WTC11 (cell line): Measurements from ENCODE around the gene PRKRA. TPM values are rescaled to one million over a fixed set of nuclear protein-coding genes. Genes with fewer than 3 reads are reported as not detected.

Experiments
- ATAC-seq: fragments of 200-7000 bp; cut with Tn5 transposase; 2 replicates; pipeline ENCODE4 v1.10.0; 2021; ENCODE audit warnings: mild to moderate bottlenecking, moderate library complexity
- CTCF ChIA-PET: fragments of 300-600 bp; sonication (Branson Sonifier 250); formaldehyde crosslinking; loops from one replicate; lab custom pipeline; 2021; ENCODE audit warnings: antibody characterized with exemption; lab: Charles Lee
- POLR2A ChIA-PET: fragments of 350-600 bp; sonication (Branson Sonifier 250); formaldehyde crosslinking; loops from one replicate; lab custom pipeline; 2021; ENCODE audit warnings: antibody characterized with exemption; lab: Charles Lee
- DNase-seq: peaks from one replicate; pipeline ENCODE4 v3.0.0; 2021; ENCODE audit warnings: low spot score
- H3K27ac Mint-ChIP-seq: 2 replicates; pipeline ENCODE4 v1.8.0; 2021; ENCODE audit warnings: mixed read lengths
- H3K27me3 Mint-ChIP-seq: 2 replicates; pipeline ENCODE4 v1.8.0; 2021; ENCODE audit warnings: low read depth, mild to moderate bottlenecking, moderate library complexity, mixed read lengths
- H3K36me3 Mint-ChIP-seq: 2 replicates; pipeline ENCODE4 v1.8.0; 2021; ENCODE audit warnings: mixed read lengths
- H3K4me1 Mint-ChIP-seq: 2 replicates; pipeline ENCODE4 v1.8.0; 2022; ENCODE audit warnings: mixed read lengths
- H3K4me3 Mint-ChIP-seq: 2 replicates; pipeline ENCODE4 v1.8.0; 2021; ENCODE audit warnings: mild to moderate bottlenecking, moderate library complexity, mixed read lengths
- H3K9me3 Mint-ChIP-seq: 2 replicates; pipeline ENCODE4 v1.8.0; 2021; ENCODE audit warnings: mixed read lengths
- CREB1 ChIP-seq: sonication (generic); formaldehyde crosslinking; IDR thresholded peaks from 2 replicates; pipeline ENCODE4 v1.8.0; 2023; ENCODE audit warnings: mild to moderate bottlenecking, missing genetic modification reagents
- EMX1 ChIP-seq: fragments of 250-450 bp; sonication (Bioruptor Pico); IDR thresholded peaks from 2 replicates; pipeline ENCODE4 v1.8.0; 2021; ENCODE audit warnings: mild to moderate bottlenecking
- GTF2I ChIP-seq: fragments of 250-450 bp; sonication (Bioruptor Pico); conservative IDR thresholded peaks from 2 replicates; pipeline ENCODE4 v1.4.0; 2021; ENCODE audit warnings: mild to moderate bottlenecking
- HMGA2 ChIP-seq: fragments of 250-450 bp; sonication (Bioruptor Pico); IDR thresholded peaks from 2 replicates; pipeline ENCODE4 v1.4.0; 2021; ENCODE audit warnings: mild to moderate bottlenecking, moderate library complexity
- JAZF1 ChIP-seq: fragments of 250-450 bp; sonication (Bioruptor Pico); IDR thresholded peaks from 2 replicates; pipeline ENCODE4 v1.9.0; 2021; ENCODE audit warnings: moderate library complexity, mild to moderate bottlenecking, inconsistent platforms
- KAT7 ChIP-seq: sonication (generic); formaldehyde crosslinking; IDR thresholded peaks from 2 replicates; pipeline ENCODE4 v1.8.1; 2023; ENCODE audit warnings: missing genetic modification reagents, mild to moderate bottlenecking, borderline replicate concordance
- NFATC4 ChIP-seq: fragments of 250-450 bp; sonication (Bioruptor Pico); IDR thresholded peaks from 2 replicates; pipeline ENCODE4 v1.9.0; 2021; ENCODE audit warnings: mild to moderate bottlenecking
- NR2C2 ChIP-seq: sonication (generic); formaldehyde crosslinking; IDR thresholded peaks from 2 replicates; pipeline ENCODE4 v1.8.0; 2022; ENCODE audit warnings: mild to moderate bottlenecking, missing genetic modification reagents
- NR3C1 ChIP-seq: sonication (generic); formaldehyde crosslinking; conservative IDR thresholded peaks from 2 replicates; pipeline ENCODE4 v1.8.1; 2023; ENCODE audit warnings: low read depth, mild to moderate bottlenecking, missing genetic modification reagents
- OVOL2 ChIP-seq: fragments of 250-450 bp; sonication (Bioruptor Pico); IDR thresholded peaks from 2 replicates; pipeline ENCODE4 v1.9.0; 2021; ENCODE audit warnings: mild to moderate bottlenecking, borderline replicate concordance
- SMAD3 ChIP-seq: sonication (generic); formaldehyde crosslinking; IDR thresholded peaks from 2 replicates; pipeline ENCODE4 v1.8.0; 2022; ENCODE audit warnings: missing genetic modification reagents, mild to moderate bottlenecking, borderline replicate concordance
- TEAD1 ChIP-seq: sonication (generic); formaldehyde crosslinking; IDR thresholded peaks from 2 replicates; pipeline ENCODE4 v1.8.0; 2022; ENCODE audit warnings: mild to moderate bottlenecking, missing genetic modification reagents
- TP53 ChIP-seq: sonication (generic); formaldehyde crosslinking; IDR thresholded peaks from 2 replicates; pipeline ENCODE4 v1.8.1; 2023; ENCODE audit warnings: mild to moderate bottlenecking, missing genetic modification reagents
- ZNF121 ChIP-seq: sonication (generic); formaldehyde crosslinking; IDR thresholded peaks from 2 replicates; pipeline ENCODE4 v1.8.0; 2023; ENCODE audit warnings: missing genetic modification reagents
- ZNF263 ChIP-seq: sonication (generic); formaldehyde crosslinking; IDR thresholded peaks from 2 replicates; pipeline ENCODE4 v1.8.1; 2022; ENCODE audit warnings: low read depth, mild to moderate bottlenecking, moderate library complexity, missing genetic modification reagents
- ZNF416 ChIP-seq: fragments of 250-450 bp; sonication (Bioruptor Pico); IDR thresholded peaks from 2 replicates; pipeline ENCODE4 v1.9.0; 2021; ENCODE audit warnings: mild to moderate bottlenecking, inconsistent platforms
- ZNF671 ChIP-seq: fragments of 250-450 bp; sonication (Bioruptor Pico); IDR thresholded peaks from 2 replicates; pipeline ENCODE4 v1.8.0; 2021; ENCODE audit warnings: mild to moderate bottlenecking
- total RNA-seq: library from RNA; stranded (reverse); gene quantifications from 3 replicates; pipeline ENCODE4 v1.2.3, GENCODE V29; 2021
- TF ChIP-seq, protein P1 (sequence below): sonication (generic); formaldehyde crosslinking; IDR thresholded peaks from 2 replicates; pipeline ENCODE4 v1.8.1; 2023; ENCODE audit warnings: mild to moderate bottlenecking, missing genetic modification reagents, moderate library complexity
- TF ChIP-seq, protein P2 (sequence below): sonication (generic); formaldehyde crosslinking; IDR thresholded peaks from 2 replicates; pipeline ENCODE4 v1.8.1; 2023; ENCODE audit warnings: mild to moderate bottlenecking, missing genetic modification reagents, moderate library complexity
- TF ChIP-seq, protein P3 (sequence below): sonication (generic); formaldehyde crosslinking; IDR thresholded peaks from 2 replicates; pipeline ENCODE4 v1.8.1; 2022; ENCODE audit warnings: mild to moderate bottlenecking, moderate library complexity, missing genetic modification reagents
- TF ChIP-seq, protein P4 (sequence below): sonication (generic); formaldehyde crosslinking; IDR thresholded peaks from 2 replicates; pipeline ENCODE4 v1.8.1; 2022; ENCODE audit warnings: low read depth, mild to moderate bottlenecking, moderate library complexity, missing genetic modification reagents, borderline replicate concordance
- TF ChIP-seq, protein P5 (sequence below): sonication (generic); formaldehyde crosslinking; IDR thresholded peaks from 2 replicates; pipeline ENCODE4 v1.8.0; 2023; ENCODE audit warnings: missing genetic modification reagents
- TF ChIP-seq, protein P6 (sequence below): fragments of 250-450 bp; sonication (Bioruptor Pico); IDR thresholded peaks from 2 replicates; pipeline ENCODE4 v1.9.0; 2021; ENCODE audit warnings: mild to moderate bottlenecking
- TF ChIP-seq, protein P7 (sequence below): sonication (generic); formaldehyde crosslinking; IDR thresholded peaks from 2 replicates; pipeline ENCODE4 v1.8.1; 2023; ENCODE audit warnings: mild to moderate bottlenecking, moderate library complexity, missing genetic modification reagents
- TF ChIP-seq, protein P8 (sequence below): sonication (generic); formaldehyde crosslinking; IDR thresholded peaks from 2 replicates; pipeline ENCODE4 v1.8.0; 2022; ENCODE audit warnings: missing genetic modification reagents
- TF ChIP-seq, protein P9 (sequence below): sonication (generic); formaldehyde crosslinking; conservative IDR thresholded peaks from 2 replicates; pipeline ENCODE4 v1.8.1; 2022; ENCODE audit warnings: mild to moderate bottlenecking, missing genetic modification reagents

Gene PRKRA
- total RNA-seq, 1 experiment from 2014 or later: 55.4 TPM

DNA sequence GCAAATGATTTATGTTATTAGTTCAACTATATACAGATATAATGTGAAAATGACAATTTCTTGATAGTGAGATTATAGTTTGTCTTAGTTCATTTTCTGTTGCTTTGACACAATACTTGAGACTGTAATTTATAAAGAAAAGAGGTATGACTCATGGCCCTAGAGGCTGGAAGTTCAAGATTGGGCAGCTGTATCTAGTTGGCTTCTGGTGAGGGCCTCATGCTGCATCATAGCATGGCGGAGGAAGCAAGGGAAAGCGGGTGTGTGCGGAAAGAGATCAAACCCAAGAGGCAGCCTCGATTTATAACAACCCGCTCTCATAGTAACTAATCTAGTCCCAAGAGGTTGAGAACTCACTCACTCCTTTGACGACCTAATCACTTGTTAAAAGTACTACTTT is 40.6 kb upstream of the PRKRA start:
- no peak for ATAC-seq
- Mint-ChIP-seq H3K4me3 (no peak overlapping the region), H3K4me1 (no peaks in the 10 kb centered on the region), H3K27ac (no peak overlapping the region), H3K9me3 (no peaks in the 10 kb centered on the region), H3K36me3 (peaks cover 25% of the 10 kb centered on the region), H3K27me3 (no peaks in the 10 kb centered on the region)
- ChIA-PET POLR2A (no interaction called here), CTCF (no interaction called here)
- no peak for DNase-seq
- no peak for TF ChIP-seq NR2C2 (CRISPR knock-in tag)
- TF ChIP-seq, protein P1, sequence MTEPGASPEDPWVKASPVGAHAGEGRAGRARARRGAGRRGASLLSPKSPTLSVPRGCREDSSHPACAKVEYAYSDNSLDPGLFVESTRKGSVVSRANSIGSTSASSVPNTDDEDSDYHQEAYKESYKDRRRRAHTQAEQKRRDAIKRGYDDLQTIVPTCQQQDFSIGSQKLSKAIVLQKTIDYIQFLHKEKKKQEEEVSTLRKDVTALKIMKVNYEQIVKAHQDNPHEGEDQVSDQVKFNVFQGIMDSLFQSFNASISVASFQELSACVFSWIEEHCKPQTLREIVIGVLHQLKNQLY (CRISPR knock-in tag): no peak
- TF ChIP-seq, protein P2, sequence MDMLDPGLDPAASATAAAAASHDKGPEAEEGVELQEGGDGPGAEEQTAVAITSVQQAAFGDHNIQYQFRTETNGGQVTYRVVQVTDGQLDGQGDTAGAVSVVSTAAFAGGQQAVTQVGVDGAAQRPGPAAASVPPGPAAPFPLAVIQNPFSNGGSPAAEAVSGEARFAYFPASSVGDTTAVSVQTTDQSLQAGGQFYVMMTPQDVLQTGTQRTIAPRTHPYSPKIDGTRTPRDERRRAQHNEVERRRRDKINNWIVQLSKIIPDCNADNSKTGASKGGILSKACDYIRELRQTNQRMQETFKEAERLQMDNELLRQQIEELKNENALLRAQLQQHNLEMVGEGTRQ: no peak
- TF ChIP-seq JAZF1 (CRISPR knock-in tag): no peak
- no peak for TF ChIP-seq NFATC4
- TF ChIP-seq ZNF671 (CRISPR knock-in tag): no peak
- TF ChIP-seq CREB1 (CRISPR knock-in tag): no peak
- no peak for TF ChIP-seq EMX1 (CRISPR knock-in tag)
- no peak for TF ChIP-seq GTF2I

DNA sequence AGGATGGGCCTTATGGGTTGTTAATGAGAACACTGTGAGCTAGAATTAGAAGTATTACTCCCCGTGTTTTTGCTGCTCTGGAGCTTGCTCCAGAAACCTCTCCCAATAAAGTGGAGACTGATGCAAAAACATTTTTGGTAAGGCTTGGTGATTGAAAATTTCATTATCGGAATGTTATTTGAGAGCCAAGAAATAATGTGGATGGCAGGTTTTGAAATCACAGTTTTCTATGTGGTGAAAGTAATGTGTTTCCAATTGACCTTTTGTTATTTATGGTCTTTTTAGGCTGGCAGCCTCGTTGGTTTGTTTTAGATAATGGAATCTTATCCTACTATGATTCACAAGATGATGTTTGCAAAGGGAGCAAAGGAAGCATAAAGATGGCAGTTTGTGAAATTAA is 34.4 kb upstream of the PRKRA start:
- peaks cover 3% of the 10 kb centered on the region for H3K36me3 Mint-ChIP-seq
- H3K27me3 Mint-ChIP-seq: no peaks in the 10 kb centered on the region
- TF ChIP-seq OVOL2 (no peak), NR2C2 (CRISPR knock-in tag) (no peak), ZNF263 (CRISPR knock-in tag) (no peak), SMAD3 (CRISPR knock-in tag) (no peak), ZNF416 (no peak), ZNF671 (CRISPR knock-in tag) (no peak), ZNF121 (CRISPR knock-in tag) (no peak), TEAD1 (no peak), KAT7 (CRISPR knock-in tag) (no peak), TP53 (CRISPR knock-in tag) (no peak), NR3C1 (CRISPR knock-in tag) (no peak), HMGA2 (CRISPR knock-in tag) (no peak), JAZF1 (CRISPR knock-in tag) (no peak)
- TF ChIP-seq, protein P3, sequence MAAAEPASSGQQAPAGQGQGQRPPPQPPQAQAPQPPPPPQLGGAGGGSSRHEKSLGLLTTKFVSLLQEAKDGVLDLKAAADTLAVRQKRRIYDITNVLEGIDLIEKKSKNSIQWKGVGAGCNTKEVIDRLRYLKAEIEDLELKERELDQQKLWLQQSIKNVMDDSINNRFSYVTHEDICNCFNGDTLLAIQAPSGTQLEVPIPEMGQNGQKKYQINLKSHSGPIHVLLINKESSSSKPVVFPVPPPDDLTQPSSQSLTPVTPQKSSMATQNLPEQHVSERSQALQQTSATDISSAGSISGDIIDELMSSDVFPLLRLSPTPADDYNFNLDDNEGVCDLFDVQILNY (CRISPR knock-in tag): no peak
- TF ChIP-seq, protein P4, sequence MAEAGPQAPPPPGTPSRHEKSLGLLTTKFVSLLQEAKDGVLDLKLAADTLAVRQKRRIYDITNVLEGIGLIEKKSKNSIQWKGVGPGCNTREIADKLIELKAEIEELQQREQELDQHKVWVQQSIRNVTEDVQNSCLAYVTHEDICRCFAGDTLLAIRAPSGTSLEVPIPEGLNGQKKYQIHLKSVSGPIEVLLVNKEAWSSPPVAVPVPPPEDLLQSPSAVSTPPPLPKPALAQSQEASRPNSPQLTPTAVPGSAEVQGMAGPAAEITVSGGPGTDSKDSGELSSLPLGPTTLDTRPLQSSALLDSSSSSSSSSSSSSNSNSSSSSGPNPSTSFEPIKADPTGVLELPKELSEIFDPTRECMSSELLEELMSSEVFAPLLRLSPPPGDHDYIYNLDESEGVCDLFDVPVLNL (CRISPR knock-in tag): no peak
- TF ChIP-seq, protein P5, sequence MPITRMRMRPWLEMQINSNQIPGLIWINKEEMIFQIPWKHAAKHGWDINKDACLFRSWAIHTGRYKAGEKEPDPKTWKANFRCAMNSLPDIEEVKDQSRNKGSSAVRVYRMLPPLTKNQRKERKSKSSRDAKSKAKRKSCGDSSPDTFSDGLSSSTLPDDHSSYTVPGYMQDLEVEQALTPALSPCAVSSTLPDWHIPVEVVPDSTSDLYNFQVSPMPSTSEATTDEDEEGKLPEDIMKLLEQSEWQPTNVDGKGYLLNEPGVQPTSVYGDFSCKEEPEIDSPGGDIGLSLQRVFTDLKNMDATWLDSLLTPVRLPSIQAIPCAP (CRISPR knock-in tag): no peak
- TF ChIP-seq, protein P6, sequence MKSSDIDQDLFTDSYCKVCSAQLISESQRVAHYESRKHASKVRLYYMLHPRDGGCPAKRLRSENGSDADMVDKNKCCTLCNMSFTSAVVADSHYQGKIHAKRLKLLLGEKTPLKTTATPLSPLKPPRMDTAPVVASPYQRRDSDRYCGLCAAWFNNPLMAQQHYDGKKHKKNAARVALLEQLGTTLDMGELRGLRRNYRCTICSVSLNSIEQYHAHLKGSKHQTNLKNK (CRISPR knock-in tag): no peak
- TF ChIP-seq, protein P7, sequence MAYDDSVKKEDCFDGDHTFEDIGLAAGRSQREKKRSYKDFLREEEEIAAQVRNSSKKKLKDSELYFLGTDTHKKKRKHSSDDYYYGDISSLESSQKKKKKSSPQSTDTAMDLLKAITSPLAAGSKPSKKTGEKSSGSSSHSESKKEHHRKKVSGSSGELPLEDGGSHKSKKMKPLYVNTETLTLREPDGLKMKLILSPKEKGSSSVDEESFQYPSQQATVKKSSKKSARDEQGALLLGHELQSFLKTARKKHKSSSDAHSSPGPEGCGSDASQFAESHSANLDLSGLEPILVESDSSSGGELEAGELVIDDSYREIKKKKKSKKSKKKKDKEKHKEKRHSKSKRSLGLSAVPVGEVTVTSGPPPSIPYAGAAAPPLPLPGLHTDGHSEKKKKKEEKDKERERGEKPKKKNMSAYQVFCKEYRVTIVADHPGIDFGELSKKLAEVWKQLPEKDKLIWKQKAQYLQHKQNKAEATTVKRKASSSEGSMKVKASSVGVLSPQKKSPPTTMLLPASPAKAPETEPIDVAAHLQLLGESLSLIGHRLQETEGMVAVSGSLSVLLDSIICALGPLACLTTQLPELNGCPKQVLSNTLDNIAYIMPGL (CRISPR knock-in tag): no peak
- TF ChIP-seq, protein P8, sequence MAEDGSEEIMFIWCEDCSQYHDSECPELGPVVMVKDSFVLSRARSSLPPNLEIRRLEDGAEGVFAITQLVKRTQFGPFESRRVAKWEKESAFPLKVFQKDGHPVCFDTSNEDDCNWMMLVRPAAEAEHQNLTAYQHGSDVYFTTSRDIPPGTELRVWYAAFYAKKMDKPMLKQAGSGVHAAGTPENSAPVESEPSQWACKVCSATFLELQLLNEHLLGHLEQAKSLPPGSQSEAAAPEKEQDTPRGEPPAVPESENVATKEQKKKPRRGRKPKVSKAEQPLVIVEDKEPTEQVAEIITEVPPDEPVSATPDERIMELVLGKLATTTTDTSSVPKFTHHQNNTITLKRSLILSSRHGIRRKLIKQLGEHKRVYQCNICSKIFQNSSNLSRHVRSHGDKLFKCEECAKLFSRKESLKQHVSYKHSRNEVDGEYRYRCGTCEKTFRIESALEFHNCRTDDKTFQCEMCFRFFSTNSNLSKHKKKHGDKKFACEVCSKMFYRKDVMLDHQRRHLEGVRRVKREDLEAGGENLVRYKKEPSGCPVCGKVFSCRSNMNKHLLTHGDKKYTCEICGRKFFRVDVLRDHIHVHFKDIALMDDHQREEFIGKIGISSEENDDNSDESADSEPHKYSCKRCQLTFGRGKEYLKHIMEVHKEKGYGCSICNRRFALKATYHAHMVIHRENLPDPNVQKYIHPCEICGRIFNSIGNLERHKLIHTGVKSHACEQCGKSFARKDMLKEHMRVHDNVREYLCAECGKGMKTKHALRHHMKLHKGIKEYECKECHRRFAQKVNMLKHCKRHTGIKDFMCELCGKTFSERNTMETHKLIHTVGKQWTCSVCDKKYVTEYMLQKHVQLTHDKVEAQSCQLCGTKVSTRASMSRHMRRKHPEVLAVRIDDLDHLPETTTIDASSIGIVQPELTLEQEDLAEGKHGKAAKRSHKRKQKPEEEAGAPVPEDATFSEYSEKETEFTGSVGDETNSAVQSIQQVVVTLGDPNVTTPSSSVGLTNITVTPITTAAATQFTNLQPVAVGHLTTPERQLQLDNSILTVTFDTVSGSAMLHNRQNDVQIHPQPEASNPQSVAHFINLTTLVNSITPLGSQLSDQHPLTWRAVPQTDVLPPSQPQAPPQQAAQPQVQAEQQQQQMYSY: no peak
- TF ChIP-seq, protein P9, sequence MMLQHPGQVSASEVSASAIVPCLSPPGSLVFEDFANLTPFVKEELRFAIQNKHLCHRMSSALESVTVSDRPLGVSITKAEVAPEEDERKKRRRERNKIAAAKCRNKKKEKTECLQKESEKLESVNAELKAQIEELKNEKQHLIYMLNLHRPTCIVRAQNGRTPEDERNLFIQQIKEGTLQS: no peak
- H3K27ac Mint-ChIP-seq: no peak overlapping the region
- peaks cover 19% of the 10 kb centered on the region for H3K4me1 Mint-ChIP-seq
- no peaks in the 10 kb centered on the region for H3K9me3 Mint-ChIP-seq
- POLR2A ChIA-PET: no interaction called here
- CTCF ChIA-PET: interaction anchor here (1.4 kb wide), 1 partner anchor 34 kb away, joined by 3 read pairs; the partner anchor contains the start of genes PJVK and PRKRA
- no peak for ATAC-seq
- H3K4me3 Mint-ChIP-seq: no peak overlapping the region
- DNase-seq: no peak
